Epithelial cell of esophagus (primary cell): ENCODE results near the gene IQSEC1.
A peak's percentile ranks its signal among the peaks of the same experiment; 100 is the strongest.

Source experiments
- DNase-seq: peaks from one replicate; pipeline ENCODE4 v3.0.0; 2010; ENCODE audit warnings: low read depth
- H3K4me3 ChIP-seq: 2 replicates; pipeline ENCODE4 v1.5.1; 2011; ENCODE audit warnings: mild to moderate bottlenecking, low read length, control low read depth
- TF ChIP-seq, protein P1 (sequence below): IDR thresholded peaks from 2 replicates; pipeline ENCODE4 v1.5.1; 2011; ENCODE audit warnings: low read depth, mild to moderate bottlenecking, low read length, control low read depth, inconsistent platforms; ENCODE audit not compliant: insufficient read depth; ENCODE audit errors: missing control alignments

Gene IQSEC1

DNA sequence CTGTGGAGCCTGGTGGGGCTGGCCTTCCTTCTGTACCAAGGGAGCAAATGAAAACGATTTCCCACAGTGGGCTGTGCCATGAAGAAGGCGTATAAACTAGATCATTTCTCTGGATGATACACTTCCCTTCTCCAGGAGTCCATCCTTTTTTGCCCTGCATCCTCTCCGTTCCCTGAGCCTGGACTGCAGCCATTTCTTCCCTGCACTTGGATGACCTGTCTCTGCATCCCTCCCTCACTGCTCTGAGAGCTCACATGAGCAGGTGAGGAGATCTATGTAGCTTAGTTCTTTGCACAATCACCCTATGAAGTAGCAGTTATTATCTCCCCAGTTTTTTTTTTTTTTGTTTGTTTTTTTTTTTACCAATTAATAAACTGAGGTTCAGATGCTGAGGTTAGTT lies 46.7 kb downstream of the IQSEC1 start:
- no peak overlapping the region for H3K4me3 ChIP-seq
- DNase-seq = no peak
- TF ChIP-seq, protein P1, sequence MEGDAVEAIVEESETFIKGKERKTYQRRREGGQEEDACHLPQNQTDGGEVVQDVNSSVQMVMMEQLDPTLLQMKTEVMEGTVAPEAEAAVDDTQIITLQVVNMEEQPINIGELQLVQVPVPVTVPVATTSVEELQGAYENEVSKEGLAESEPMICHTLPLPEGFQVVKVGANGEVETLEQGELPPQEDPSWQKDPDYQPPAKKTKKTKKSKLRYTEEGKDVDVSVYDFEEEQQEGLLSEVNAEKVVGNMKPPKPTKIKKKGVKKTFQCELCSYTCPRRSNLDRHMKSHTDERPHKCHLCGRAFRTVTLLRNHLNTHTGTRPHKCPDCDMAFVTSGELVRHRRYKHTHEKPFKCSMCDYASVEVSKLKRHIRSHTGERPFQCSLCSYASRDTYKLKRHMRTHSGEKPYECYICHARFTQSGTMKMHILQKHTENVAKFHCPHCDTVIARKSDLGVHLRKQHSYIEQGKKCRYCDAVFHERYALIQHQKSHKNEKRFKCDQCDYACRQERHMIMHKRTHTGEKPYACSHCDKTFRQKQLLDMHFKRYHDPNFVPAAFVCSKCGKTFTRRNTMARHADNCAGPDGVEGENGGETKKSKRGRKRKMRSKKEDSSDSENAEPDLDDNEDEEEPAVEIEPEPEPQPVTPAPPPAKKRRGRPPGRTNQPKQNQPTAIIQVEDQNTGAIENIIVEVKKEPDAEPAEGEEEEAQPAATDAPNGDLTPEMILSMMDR = no peak

DNA sequence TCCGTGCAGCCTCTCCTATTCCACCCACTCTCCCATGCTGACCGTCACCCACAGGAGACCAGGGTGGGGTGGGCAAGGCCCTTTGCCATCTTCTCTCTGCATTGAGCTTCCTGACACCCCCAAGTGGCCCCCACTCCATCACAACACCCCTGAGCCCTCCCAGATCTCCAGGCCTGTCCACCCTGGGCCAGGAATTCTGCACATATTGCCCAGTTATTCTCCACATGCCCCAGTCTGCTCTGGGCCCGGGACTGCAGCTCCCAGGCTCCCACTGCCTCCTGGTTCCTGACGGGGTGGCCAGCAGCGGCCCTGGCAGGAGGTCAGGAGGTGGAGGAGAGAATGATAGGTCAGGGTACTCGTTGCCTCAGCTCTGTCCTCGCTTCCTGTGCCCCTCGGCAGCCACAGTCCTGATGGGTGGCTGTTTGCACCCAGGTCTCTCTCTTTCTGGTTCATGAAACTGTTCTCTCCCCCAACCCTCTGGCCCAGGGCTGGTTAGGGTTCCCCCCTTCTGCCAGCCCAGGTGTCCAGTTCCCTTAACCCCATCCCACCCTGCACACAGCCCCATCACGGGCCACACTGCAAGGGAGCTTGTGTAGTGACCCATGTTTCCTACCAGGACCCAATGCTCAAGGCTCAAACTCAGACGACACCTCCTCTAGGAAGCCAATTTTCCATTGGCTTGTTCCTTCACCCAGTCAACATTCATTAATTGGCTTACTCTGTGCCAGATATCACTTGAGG lies 47.3 kb downstream of the IQSEC1 start:
- no peak for DNase-seq
- no peak overlapping the region for H3K4me3 ChIP-seq
- TF ChIP-seq, protein P1 = no peak

DNA sequence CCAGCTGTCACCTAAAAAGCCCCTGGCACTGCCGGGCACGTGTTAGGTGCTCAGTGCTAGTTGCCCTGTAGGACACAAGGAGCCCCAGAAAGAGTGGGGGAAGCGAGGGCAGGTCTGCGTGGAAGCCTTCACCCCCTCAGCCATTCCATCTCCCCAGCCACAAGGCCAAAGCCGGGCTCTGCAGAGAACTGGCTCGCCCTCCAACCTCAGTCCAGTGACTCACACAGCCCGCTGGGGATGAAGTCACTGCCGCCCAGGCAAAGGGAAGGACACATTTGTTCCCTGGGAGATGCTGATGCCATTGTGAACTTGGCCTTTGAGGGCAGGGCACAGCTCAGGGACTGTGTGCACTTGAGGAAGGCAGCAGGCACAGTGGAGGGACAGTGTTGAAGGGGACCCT lies 48.1 kb downstream of the IQSEC1 start:
- DNase-seq = peak; percentile 57
- TF ChIP-seq, protein P1 = no peak

DNA sequence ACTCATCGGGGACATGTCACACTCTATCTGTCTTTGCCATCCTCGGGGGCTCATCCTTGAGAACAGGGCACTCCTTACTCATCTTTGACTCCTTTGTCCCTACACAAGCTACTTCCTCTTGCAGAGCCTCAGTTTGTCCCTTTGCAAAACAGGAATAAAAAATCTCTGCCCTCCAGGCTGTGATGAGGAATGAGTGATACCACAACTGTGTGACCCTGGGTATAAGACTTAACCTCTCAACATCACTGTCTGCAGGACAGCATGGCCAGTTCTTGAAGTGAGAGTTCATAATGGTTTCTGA lies 48.5 kb downstream of the IQSEC1 start:
- H3K4me3 ChIP-seq = no peak overlapping the region
- DNase-seq = no peak
- TF ChIP-seq, protein P1 = no peak

More for the DNA sequence above, 48.1 kb downstream of the IQSEC1 start:
- H3K4me3 ChIP-seq = no peak overlapping the region

DNA sequence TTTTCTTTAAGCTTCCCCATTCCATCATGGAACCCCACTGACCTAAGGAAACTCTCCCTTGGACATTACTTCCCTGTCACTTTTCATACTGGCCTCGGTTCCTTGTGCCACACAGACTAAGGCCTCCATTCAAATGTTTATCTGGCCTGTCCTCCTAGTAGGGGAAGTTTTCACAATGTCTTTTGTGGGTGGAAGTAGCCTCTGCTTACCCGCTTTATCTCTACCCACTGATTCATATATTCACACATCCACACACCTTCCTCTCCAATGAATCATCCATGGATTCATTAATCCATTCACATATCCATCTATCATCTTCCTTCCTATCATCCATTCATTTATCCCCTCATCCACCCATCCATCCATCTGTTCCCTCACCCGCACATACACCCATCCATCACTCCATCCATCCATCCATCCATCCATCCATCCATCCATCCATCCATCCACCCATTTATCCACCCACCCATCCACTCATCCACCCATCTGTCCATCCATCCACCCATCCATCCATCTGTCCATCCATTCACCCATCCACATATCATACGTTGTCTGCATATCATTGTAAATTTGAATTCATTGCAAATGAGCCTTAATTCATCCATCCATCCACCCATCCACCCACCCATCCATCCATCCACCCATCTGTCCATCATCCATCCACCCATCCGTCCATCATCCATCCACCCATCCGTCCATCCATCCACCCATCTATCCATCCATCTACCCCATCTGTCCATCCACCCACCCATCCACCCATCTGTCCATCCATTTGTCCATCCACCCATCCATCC lies 49.1 kb downstream of the IQSEC1 start:
- TF ChIP-seq, protein P1 = no peak
- DNase-seq = no peak
- no peak overlapping the region for H3K4me3 ChIP-seq

DNA sequence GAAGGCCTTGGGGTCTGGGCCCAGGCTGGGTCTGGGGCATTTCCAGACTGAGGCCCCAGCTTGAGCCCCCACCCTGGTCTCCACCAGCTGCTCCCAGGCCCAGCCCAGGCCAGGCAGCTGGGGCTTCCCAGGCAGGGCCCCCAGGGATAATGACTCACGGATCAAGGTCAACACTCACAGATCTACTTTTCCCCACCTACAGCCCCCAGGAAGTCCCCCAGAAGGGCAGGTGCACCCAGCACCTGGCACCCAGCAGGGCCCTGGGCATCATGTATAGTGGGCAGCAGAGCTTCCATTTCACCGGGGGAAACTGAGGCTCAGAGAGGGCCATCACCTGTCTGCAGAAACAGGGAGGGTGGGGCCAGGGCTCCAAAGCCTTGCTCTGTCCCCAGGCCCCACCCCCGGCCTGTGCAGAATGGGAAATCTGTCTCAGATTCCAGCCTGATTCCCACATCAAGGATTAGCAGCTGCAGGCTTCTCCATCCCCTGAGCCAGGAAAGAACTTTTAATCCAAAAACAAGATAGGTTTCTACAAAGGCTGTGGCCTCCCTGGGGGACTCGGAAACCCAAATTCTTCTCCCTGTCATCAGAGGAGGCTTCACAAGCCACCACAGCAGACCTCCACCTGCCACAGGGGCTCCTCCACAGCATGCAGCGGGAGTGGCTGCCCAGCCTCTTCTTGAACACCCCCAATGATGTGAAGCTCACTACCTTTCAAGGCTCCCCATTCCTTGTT lies 49.8 kb downstream of the IQSEC1 start:
- TF ChIP-seq, protein P1 = no peak
- no peak overlapping the region for H3K4me3 ChIP-seq
- no peak for DNase-seq
